Measurements from ENCODE around the gene MARCHF2.

DNA sequence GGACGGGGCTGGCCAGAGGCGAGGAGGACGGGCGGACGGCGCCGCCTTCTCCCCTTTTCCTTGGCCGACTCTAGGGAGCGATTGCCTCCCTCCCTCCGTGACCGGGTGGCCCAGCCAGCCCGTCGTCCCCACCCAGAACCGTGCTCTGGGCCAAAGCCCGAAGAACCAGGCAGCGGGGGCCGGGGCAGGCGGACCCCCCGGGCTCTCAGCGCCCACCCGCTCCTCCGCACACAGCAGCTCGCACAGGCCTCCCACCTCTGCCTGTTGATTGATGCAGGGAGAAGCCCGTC is 9.3 kb upstream of the MARCHF2 start:
- TF ChIP-seq, protein P1, sequence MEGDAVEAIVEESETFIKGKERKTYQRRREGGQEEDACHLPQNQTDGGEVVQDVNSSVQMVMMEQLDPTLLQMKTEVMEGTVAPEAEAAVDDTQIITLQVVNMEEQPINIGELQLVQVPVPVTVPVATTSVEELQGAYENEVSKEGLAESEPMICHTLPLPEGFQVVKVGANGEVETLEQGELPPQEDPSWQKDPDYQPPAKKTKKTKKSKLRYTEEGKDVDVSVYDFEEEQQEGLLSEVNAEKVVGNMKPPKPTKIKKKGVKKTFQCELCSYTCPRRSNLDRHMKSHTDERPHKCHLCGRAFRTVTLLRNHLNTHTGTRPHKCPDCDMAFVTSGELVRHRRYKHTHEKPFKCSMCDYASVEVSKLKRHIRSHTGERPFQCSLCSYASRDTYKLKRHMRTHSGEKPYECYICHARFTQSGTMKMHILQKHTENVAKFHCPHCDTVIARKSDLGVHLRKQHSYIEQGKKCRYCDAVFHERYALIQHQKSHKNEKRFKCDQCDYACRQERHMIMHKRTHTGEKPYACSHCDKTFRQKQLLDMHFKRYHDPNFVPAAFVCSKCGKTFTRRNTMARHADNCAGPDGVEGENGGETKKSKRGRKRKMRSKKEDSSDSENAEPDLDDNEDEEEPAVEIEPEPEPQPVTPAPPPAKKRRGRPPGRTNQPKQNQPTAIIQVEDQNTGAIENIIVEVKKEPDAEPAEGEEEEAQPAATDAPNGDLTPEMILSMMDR (IDR thresholded peaks at IDR 0.05; ENCODE audit: insufficient read depth, low read depth, low read length): no peak
- no peak for TF ChIP-seq EZH2 (IDR thresholded peaks at IDR 0.05; ENCODE audit: insufficient read depth, low read length)

Measured in astrocyte (in vitro differentiated cells and primary cell).